Measurements from ENCODE around the gene DPP6. TPM values are rescaled to one million over a fixed set of nuclear protein-coding genes. Genes with fewer than 3 reads are reported as not detected.

Gene DPP6
- total RNA-seq, 2 donors from 2014 or later = not detected

DNA sequence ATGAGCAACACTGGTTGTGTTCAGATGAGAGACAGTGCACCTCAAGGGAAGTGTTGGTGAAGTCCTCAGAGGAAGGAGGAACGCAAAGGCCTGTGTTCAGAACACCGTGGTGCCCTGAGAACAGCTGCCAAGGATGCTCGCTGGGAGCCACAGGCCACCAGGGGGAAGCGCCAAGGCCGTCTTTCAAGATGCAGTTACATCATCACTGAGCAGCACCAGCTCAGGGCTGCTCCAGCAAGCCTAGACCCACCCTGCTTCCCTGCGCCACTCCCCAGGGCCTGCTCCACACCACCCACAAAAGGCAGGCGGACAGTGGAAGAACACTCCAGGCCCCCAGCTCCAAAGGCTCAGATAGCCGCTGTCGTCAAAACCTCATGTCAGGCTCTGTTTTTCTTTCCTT lies 378.8 kb downstream of the DPP6 start:
- no peak for DNase-seq
- no peaks in the 10 kb centered on the region for H3K4me1 Mint-ChIP-seq (ENCODE audit: low read depth)
- no peak overlapping the region for H3K27ac Mint-ChIP-seq
- H3K36me3 Mint-ChIP-seq (ENCODE audit: insufficient read depth in 2 of 2) = peaks cover 0 to 2% of the 10 kb centered on the region in 2 donors
- H3K4me3 Mint-ChIP-seq = no peak overlapping the region
- no peaks in the 10 kb centered on the region for H3K27me3 Mint-ChIP-seq (ENCODE audit: low read depth)
- peaks cover 6 to 7% of the 10 kb centered on the region in 2 donors for H3K9me3 Mint-ChIP-seq
- no peak for ATAC-seq (replicated peaks in 1 of 2)

DNA sequence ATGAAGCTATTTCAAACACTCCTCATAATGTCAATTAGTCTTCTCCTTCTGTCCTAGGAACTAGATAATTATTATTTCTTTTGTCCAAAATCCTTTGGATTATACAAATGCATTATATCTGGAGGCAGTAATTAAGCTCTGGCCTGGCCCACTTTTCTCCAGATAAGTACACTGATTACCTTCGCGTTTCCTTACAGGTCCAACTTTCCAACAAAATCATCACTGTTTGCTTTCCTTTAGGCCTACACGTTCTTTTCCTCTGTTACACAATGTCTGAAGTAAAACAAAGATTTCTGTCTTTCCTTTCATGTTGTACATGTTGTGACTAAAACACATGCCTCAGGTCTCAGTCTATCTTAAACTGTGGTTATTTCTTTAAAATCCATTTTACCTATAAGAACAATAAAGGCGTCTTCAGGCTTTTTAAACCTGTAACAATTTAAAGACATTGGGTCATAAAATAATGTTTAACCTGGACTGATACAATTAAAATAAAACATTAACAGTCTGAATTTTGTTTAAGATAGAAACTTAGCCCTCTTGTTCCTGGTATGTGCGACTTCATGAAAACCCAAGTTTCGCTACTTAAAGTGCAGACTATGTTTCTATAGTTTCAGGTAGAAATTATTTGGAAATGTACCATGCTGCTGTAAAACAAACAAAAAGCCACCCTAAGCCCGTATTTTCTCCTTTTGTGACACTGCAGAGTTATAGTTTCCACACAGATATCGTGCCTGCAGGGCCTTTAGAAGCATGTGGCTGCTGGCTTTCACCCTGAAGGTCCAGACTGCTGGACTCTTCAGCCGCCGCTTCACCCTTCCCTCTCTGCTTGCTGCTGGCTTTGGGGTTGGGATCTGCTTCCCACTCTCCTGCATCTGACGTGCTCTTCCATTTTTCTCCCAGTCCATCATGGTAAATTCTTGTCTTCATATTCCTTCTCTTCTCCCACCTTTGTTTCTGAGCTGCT lies 381.7 kb downstream of the DPP6 start:
- no peak for ATAC-seq (replicated peaks in 1 of 2)
- Mint-ChIP-seq H3K36me3 (ENCODE audit: insufficient read depth in 2 of 2) (peaks cover 0 to 2% of the 10 kb centered on the region in 2 donors), H3K27ac (no peak overlapping the region), H3K4me1 (ENCODE audit: low read depth) (no peaks in the 10 kb centered on the region), H3K27me3 (ENCODE audit: low read depth) (no peaks in the 10 kb centered on the region), H3K4me3 (no peak overlapping the region), H3K9me3 (peaks cover 4 to 9% of the 10 kb centered on the region in 2 donors)
- DNase-seq = no peak

DNA sequence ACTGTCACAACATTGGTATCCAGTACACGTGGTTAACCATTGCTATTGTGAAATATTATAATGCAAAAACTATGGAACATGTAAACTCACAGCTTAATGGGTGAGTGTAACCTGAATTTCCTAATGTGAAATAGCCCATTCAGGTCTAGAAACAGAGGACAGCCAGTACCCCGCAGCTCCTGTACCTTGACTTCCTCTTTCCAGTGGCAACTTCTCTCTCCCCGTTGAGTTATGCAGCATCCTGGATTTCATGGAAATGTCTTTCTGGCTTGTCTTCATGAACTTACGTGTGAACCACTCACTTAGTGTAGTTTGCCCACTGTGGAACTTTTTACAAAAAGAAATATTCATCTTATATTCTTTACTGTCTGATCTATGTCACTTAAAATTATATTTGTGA lies 384.4 kb downstream of the DPP6 start:
- no peaks in the 10 kb centered on the region for H3K27me3 Mint-ChIP-seq (ENCODE audit: low read depth)
- H3K9me3 Mint-ChIP-seq = peaks cover 2 to 9% of the 10 kb centered on the region in 2 donors
- no peak for ATAC-seq (replicated peaks in 1 of 2)
- DNase-seq = no peak
- peaks cover 0 to 2% of the 10 kb centered on the region in 2 donors for H3K36me3 Mint-ChIP-seq (ENCODE audit: insufficient read depth in 2 of 2)
- H3K27ac Mint-ChIP-seq = no peak overlapping the region
- H3K4me3 Mint-ChIP-seq = no peak overlapping the region
- no peaks in the 10 kb centered on the region for H3K4me1 Mint-ChIP-seq (ENCODE audit: low read depth)

DNA sequence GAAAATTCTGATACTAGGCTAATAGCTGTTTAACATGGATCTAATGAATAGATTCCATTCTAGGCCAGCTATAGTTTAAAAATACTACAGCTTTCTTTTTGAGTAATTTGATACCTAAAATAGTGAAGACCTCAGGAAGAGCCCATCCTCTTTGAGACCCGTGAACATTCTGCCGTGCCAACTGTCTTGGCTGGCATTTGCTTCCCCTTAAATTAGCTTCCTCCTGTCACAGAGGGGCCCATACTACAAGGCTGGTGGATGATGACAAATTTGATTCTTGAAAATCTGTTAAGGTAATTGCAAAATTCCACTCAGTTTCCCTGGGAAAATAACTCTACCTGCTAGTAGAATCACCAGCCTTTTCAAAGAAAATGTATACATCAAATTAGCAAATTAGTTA lies 385.0 kb downstream of the DPP6 start:
- H3K36me3 Mint-ChIP-seq (ENCODE audit: insufficient read depth in 2 of 2) = no peaks in the 10 kb centered on the region
- no peak for ATAC-seq (replicated peaks in 1 of 2)
- peaks cover 2 to 9% of the 10 kb centered on the region in 2 donors for H3K9me3 Mint-ChIP-seq
- no peak overlapping the region for H3K4me3 Mint-ChIP-seq
- no peak for DNase-seq
- no peak overlapping the region for H3K27ac Mint-ChIP-seq
- no peaks in the 10 kb centered on the region for H3K27me3 Mint-ChIP-seq (ENCODE audit: low read depth)
- no peaks in the 10 kb centered on the region for H3K4me1 Mint-ChIP-seq (ENCODE audit: low read depth)

- Mint-ChIP-seq H3K27me3 (ENCODE audit: low read depth) (no peaks in the 10 kb centered on the region), H3K4me3 (no peak overlapping the region), H3K9me3 (peaks cover 3 to 12% of the 10 kb centered on the region in 2 donors), H3K27ac (no peak overlapping the region), H3K36me3 (ENCODE audit: insufficient read depth in 2 of 2) (no peaks in the 10 kb centered on the region), H3K4me1 (ENCODE audit: low read depth) (no peaks in the 10 kb centered on the region)
- ATAC-seq (replicated peaks in 1 of 2) (no peak), DNase-seq (no peak)
Measured at GRCh38 chr7:154438571-154439367, 386.6 kb downstream of the DPP6 start.

DNA sequence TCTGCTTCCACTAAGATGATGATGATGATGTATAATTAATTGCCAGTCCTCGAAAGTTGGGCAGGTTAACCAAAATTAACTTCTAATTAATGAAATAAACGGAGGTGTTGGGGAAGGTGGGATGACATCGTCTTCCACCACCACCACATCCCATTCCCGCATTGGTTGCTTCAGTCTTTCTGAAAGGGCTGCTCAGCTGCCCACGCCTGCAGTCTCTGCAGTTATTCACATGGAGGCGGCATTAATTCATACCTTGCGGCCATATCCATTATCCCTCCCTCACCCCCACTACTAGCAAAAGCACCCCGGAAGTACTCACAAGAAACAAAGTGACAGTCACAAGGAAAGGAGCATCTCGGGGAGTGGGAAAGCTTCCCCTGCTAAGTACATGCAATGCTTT lies 387.9 kb downstream of the DPP6 start:
- Mint-ChIP-seq H3K4me1 (ENCODE audit: low read depth) (no peaks in the 10 kb centered on the region), H3K36me3 (ENCODE audit: insufficient read depth in 2 of 2) (no peaks in the 10 kb centered on the region), H3K4me3 (no peak overlapping the region), H3K9me3 (peaks cover 3 to 8% of the 10 kb centered on the region in 2 donors), H3K27ac (no peak overlapping the region), H3K27me3 (ENCODE audit: low read depth) (no peaks in the 10 kb centered on the region)
- DNase-seq = no peak
- no peak for ATAC-seq (replicated peaks in 1 of 2)

DNA sequence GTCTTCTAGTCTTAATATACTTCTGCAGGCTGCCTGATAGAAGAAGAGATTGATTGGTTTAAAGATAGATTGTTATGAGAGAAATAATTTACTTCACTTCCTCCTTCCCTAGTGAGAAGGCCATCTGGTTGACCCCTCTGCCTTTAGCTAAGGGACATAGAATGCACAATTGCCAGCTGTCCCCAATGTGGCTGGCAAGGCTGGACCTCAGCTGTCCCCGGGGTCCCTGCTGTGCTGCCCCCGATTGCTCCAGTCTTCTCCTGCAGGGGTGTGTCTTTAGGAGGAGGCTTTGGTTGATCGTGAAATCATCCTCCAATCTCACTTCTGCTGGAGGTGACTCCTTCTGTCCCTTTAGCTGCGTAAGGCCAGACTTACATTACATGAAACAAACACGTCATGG lies 388.5 kb downstream of the DPP6 start:
- no peak for ATAC-seq (replicated peaks in 1 of 2)
- no peaks in the 10 kb centered on the region for H3K36me3 Mint-ChIP-seq (ENCODE audit: insufficient read depth in 2 of 2)
- no peak overlapping the region for H3K4me3 Mint-ChIP-seq
- no peaks in the 10 kb centered on the region for H3K27me3 Mint-ChIP-seq (ENCODE audit: low read depth)
- no peak overlapping the region for H3K27ac Mint-ChIP-seq
- no peaks in the 10 kb centered on the region for H3K4me1 Mint-ChIP-seq (ENCODE audit: low read depth)
- no peak for DNase-seq
- peaks cover 3 to 8% of the 10 kb centered on the region in 2 donors for H3K9me3 Mint-ChIP-seq

GRCh38 chr7:154441811-154442210 lies 389.6 kb downstream of the DPP6 start:
- H3K4me1 Mint-ChIP-seq (ENCODE audit: low read depth) = no peaks in the 10 kb centered on the region
- DNase-seq (no peak), ATAC-seq (replicated peaks in 1 of 2) (no peak)
- peaks cover 5 to 10% of the 10 kb centered on the region in 2 donors for H3K9me3 Mint-ChIP-seq
- H3K4me3 Mint-ChIP-seq = no peak overlapping the region
- H3K27me3 Mint-ChIP-seq (ENCODE audit: low read depth) = no peaks in the 10 kb centered on the region
- H3K36me3 Mint-ChIP-seq (ENCODE audit: insufficient read depth in 2 of 2) = no peaks in the 10 kb centered on the region
- no peak overlapping the region for H3K27ac Mint-ChIP-seq

DNA sequence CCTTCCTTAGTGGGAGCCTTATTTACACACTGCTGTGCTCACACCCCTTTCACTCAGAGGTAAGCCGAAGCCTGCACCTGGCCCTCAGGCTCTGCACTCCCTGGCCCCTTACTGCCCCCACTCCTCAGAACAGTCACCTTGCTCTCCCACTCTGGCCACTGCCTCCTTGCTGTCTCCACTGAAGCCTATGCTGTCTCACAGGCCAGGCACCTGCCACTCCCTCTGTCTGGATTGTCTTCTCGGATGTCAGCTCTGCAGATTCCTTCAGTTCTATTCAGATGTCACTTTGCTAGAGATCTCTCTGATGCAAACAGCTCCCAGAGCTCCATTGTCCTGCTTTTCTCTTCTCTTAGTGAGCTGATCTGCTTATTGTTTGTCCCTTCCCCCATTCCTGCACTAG lies 390.7 kb downstream of the DPP6 start:
- H3K9me3 Mint-ChIP-seq = peaks cover 5 to 7% of the 10 kb centered on the region in 2 donors
- H3K4me1 Mint-ChIP-seq (ENCODE audit: low read depth) = no peaks in the 10 kb centered on the region
- no peaks in the 10 kb centered on the region for H3K27me3 Mint-ChIP-seq (ENCODE audit: low read depth)
- no peak for DNase-seq
- no peak overlapping the region for H3K27ac Mint-ChIP-seq
- H3K4me3 Mint-ChIP-seq = no peak overlapping the region
- ATAC-seq (replicated peaks in 1 of 2) = no peak
- no peaks in the 10 kb centered on the region for H3K36me3 Mint-ChIP-seq (ENCODE audit: insufficient read depth in 2 of 2)

- no peaks in the 10 kb centered on the region for H3K4me1 Mint-ChIP-seq (ENCODE audit: low read depth)
- H3K36me3 Mint-ChIP-seq (ENCODE audit: insufficient read depth in 2 of 2) = no peaks in the 10 kb centered on the region
- no peak overlapping the region for H3K27ac Mint-ChIP-seq
- no peak overlapping the region for H3K4me3 Mint-ChIP-seq
- H3K9me3 Mint-ChIP-seq = peaks cover 5 to 9% of the 10 kb centered on the region in 2 donors
- no peaks in the 10 kb centered on the region for H3K27me3 Mint-ChIP-seq (ENCODE audit: low read depth)
- DNase-seq (no peak), ATAC-seq (replicated peaks in 1 of 2) (no peak)
Measured at GRCh38 chr7:154450451-154450850, 398.3 kb downstream of the DPP6 start.

DNA sequence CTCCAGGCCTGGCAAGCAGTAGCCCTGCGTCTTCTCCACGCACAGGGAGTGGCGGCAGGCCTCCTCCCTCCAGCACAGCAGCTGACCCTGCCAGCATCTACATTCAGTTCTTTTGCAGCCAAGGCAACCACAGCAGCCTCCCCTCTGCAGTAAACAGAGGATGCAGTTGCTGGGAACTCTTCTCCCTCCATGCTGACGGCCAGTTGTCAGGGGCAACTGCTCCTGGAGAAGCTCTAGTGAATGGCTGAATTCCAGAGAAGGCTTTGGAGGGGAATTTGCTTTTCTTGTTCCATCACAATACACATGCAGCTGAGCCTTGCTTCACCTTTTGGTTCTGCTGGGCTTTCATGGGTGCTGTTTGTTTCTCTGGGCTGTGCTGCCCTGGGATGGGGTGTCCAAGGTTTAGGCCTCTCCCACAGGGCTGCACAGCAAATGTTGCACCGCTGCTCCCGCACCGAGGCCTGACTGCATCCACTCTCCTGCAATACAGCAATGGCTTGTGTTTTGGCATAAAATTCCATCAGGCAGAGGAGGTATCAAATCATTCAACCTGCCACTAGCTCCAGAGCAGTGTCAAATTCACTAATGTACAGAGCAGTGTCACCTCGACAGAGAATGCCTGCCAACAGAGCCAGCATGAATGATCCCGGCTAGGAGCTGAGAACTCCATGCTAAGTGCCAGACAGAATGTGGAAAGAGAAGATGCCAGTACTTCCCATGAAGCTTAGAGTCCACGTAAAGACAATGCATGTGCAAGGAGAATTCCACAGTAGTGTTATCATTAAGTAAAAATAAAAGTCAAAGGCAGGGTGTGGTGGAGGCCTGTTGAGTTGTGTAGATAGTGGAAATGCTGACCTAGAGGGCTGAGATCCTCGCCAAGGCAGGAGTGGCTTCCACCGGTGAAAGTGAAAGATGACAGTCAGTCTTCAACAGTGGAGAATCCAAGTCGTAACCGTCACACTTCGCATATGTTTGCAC lies 399.6 kb downstream of the DPP6 start:
- Mint-ChIP-seq H3K36me3 (ENCODE audit: insufficient read depth in 2 of 2) (no peaks in the 10 kb centered on the region), H3K4me3 (no peak overlapping the region), H3K27me3 (ENCODE audit: low read depth) (no peaks in the 10 kb centered on the region), H3K4me1 (ENCODE audit: low read depth) (no peaks in the 10 kb centered on the region), H3K9me3 (peaks cover 5% of the 10 kb centered on the region in 2 donors), H3K27ac (no peak overlapping the region)
- ATAC-seq (replicated peaks in 1 of 2) = no peak
- DNase-seq = no peak

- DNase-seq (no peak), ATAC-seq (replicated peaks in 1 of 2) (no peak)
- Mint-ChIP-seq H3K36me3 (ENCODE audit: insufficient read depth in 2 of 2) (no peaks in the 10 kb centered on the region), H3K27ac (no peak overlapping the region), H3K4me1 (ENCODE audit: low read depth) (no peaks in the 10 kb centered on the region), H3K9me3 (peaks cover 0 to 4% of the 10 kb centered on the region in 2 donors), H3K27me3 (ENCODE audit: low read depth) (no peaks in the 10 kb centered on the region), H3K4me3 (no peak overlapping the region)
Measured at GRCh38 chr7:154463794-154464193, 411.6 kb downstream of the DPP6 start.
